Fibroblast of mammary gland (primary cell): Measurements from ENCODE around the gene FHOD3.

ENCODE experiments used
- DNase-seq: peaks from one replicate; pipeline ENCODE4 v3.0.0-alpha.2; 2010; ENCODE audit warnings: low read depth
- H3K4me3 ChIP-seq: 2 replicates; pipeline ENCODE4 v1.5.1; 2011; ENCODE audit warnings: low read depth, mild to moderate bottlenecking, low read length, moderate library complexity; ENCODE audit not compliant: control insufficient read depth
- CTCF ChIP-seq: conservative IDR thresholded peaks from 2 replicates; pipeline ENCODE4 v1.5.1; 2011; ENCODE audit warnings: low read depth, low read length, inconsistent platforms; ENCODE audit not compliant: control insufficient read depth, insufficient read depth

The FHOD3 gene

GRCh38 chr18:36308711-36309435, 11.4 kb downstream of the FHOD3 start:
- no peak for TF ChIP-seq CTCF
- no peak overlapping the region for H3K4me3 ChIP-seq
- DNase-seq, result no peak

- TF ChIP-seq CTCF, result no peak
- no peak overlapping the region for H3K4me3 ChIP-seq
- DNase-seq, result peak; percentile 100
Observed at GRCh38 chr18:36309436-36310391, 12.2 kb downstream of the FHOD3 start.

DNA sequence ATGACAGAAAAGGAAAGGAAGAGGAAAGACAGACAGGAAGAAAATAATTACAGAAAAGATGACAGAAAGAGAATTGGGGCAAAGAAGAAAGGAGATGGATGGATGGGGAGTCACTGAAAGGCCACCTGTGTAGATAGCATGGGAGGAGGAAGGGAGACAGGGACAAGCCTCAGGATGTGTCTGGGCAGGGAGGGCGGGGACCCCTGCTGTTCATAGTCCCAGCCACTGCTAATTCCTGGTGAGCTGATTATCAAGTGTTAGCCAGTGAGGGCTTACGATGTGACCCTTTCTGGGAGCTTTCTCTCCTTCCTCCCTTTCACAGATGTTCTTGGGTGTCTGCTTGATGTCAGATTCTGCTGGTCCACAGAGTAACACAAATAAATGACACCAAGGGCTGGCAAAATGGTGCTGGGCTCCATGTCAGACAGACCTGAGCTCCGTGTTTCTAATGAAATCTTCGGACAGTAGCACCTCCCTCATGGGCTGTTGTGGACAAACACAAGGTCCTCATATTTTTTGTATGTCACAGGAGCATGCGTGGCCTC, 13.6 kb downstream of the FHOD3 start:
- DNase-seq, result no peak
- H3K4me3 ChIP-seq, result no peak overlapping the region
- no peak for TF ChIP-seq CTCF

DNA sequence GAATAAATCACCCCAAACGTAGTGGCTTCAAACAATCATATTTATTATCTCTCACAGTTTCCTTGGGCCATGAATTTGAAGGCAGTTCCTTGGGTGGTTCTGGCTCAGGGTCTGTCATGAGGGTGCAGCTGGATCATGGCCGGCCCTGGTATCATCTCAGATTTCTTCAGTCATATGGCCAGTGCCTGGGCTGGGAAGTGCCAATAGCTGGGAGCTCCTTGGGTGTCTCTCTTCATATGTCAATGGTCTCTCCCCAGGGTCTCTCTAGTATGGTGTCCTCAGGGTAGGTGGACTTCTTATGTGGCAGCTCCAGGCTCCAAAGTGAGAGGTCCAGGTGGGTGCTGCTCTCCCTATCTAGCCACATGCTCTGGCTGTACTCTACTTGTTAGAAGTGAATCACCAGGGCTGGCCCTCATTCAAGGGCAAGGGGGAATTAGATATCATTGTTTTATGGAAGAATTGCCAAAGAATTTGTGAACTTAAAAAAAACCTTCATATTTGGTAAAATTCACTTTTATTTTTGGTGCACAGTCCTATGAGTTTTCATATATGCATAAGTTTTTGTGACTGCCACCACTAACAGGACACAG, 15.4 kb downstream of the FHOD3 start:
- TF ChIP-seq CTCF, result no peak
- DNase-seq, result peak; percentile 56
- H3K4me3 ChIP-seq, result no peak overlapping the region

DNA sequence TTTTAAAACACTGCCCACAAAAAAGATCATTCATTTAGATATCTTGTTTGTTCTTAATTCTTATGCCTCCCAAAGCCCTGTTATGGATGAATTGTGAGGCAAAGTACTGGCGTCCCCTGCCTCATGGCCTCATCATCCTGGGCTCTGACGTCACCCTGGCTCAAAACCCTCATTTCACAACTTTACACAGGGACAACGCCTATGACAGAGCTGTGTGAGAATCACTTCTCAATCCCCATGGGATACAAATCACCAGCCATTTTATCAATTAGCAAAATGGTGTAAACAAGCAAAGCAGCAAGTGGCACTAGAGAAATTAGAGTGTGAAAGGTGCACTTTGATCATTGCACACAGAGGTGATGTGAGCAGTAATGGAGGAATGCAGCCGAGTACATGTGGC, 16.6 kb downstream of the FHOD3 start:
- peak; percentile 92 for DNase-seq
- H3K4me3 ChIP-seq, result no peak overlapping the region
- TF ChIP-seq CTCF, result no peak

DNA sequence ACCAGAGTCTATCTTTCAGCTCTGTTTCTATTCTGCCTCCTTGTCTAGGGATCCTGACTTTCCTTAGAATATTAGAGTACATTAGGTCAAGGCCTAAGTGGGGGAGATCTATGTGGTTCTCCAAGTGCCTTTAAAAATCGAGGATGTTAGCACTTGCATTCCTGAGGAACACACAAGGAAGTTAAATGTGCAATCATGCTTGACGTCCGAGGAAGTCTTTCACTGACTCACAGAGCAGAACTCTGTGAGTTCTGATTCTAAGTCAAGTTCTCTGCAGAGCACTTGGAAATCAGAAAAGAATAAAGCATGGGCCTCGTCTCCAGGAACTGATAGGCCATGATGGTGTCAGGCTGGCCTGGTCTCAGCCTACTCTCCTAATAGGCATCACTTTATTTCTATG, 17.2 kb downstream of the FHOD3 start:
- no peak for TF ChIP-seq CTCF
- DNase-seq, result peak; percentile 96
- no peak overlapping the region for H3K4me3 ChIP-seq
